HG02870 (cell line): ENCODE measurements around the gene PDE4C.
"Not testable (repeated sequence)": the region's sequence is repeated elsewhere in the genome, so short reads cannot be mapped to it uniquely, and the experiment has no call there.

Experiments
- ATAC-seq: cut with Tn5 transposase; IDR thresholded peaks from one replicate; pipeline ENCODE4 v1.9.1; 2021; ENCODE audit warnings: mild to moderate bottlenecking, moderate library complexity; ENCODE audit not compliant: unreplicated experiment

The PDE4C gene

DNA sequence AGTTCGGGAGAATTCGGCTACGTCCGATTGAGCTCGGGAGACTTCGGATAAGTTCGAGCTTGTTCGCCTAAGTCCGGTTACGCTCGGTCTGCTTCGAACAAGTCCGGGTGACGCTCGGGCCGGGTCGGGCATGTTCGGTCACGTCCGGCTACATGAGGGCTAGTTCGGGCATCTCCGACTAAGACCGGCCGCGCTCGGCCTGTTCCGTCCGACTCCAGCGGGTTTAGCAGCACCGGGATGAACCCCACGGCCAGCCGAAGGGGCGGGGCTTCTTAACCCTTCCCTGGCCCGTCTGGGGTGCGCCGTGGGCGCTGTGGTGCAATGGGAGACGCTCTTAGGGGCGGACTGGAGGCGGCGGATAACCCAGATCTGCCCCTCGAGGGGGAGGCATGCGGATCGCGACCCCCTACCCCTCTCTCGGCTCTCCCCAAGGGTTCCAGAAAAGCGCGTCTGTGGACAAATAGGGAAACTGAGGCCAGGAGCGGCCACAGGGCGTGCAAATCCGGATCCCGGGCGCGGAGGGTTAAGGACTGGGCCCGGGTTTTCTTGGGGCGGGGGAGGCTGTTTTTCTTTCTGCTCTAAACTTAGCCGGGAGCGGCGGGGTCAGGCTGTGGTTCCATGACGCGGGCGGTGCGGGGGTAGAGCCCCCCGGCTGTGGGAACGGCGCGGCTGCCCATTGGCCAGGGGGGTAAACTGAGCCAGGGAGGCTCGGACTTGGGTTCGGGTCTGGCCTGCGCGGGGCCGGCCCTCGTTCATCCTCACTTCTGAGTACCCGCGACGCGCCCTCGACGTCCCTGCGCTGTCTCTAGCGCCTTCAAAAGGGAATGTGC is 1.5 kb downstream of the PDE4C start:
- peak; percentile 93 for ATAC-seq

DNA sequence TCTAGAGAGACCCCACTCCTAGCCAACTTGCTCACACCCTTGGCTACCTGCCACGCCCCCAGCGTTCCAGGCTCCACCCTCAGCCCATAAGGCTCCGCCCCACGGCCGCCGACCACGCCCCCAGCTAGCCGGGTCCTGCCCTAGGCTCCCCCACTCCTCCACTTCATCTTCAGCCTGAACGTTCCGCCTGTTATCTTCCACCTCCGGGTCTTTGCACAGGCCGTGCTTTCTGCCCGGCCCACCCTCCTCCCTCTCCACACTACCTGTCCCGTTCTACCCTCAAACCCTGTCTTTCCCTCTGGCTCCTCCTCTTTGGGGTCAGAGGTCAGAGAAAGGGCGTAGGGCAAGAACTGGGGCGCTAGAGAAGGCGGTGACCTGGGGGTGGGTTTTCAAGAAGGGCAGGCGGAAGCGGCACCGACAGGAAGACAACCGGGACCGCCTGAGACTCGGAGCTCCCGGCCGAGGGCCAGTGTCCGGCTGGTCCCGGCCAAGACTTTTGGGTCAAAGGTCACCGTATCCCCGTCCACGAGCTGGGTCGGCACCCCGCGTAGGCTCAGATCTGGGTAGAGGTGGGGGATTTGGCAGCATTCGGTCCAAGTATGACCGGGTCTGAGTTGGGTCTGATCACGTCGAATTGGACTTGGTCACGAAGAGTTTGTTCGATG is 2.2 kb downstream of the PDE4C start:
- no peak for ATAC-seq

GRCh38 chr19:18221815-18222725 is 4.2 kb downstream of the PDE4C start:
- no peak for ATAC-seq

- no peak for ATAC-seq
Observed at GRCh38 chr19:18220632-18221275, 5.5 kb downstream of the PDE4C start.

DNA sequence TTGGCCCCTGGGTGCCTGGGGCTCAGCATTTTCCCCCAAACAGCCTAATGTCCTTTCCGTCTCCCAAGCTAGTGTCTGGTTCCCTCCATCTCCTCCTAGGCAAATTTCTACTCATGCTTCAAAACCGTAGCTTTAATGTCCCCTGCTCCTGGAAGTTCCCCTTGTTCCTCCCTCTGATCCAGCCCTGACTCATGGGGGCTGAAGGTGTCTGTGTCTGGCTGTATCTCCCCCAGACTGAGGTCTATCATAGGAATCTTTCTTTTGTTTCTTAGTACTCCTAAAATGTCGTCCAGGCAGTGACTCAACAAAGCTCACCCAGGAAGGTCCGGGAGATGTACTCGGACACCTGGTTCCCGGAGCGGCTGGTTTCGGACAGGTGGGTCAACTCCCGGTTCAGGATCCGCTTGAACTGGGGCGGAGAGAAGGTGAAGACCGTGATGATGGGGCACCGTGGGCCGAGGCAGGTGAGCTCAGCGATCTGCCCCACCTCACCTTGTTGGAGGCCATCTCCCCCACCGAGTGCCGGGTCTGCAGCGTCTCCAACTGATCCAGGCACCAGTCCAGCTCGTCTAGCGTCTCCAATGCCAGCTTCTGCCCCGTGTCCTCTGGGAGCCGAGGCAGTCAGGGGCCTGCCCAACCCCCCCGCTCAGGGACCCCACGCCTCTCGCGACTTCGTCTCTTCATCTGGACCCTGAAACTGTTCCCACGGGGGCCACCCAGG is 6.2 kb downstream of the PDE4C start:
- no peak for ATAC-seq

DNA sequence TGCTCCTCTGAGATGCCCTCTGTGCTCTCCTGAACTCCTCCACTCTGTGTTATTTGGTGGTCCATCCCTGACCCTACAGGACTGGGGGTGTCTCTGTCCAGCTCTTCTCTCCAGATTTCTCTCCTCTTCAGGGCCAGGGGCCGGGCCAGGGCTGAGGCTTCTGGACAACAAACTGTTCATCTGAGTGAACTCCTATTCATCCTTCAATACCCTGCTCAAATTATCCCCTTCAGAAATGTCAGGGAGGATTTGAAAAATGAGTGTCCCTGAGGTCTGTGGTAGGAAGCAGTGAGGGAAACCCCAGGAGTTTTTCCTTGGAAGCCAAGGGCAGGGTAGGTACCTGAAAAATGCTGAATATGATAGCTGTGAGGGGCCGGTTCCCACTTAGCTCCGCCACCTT is 7.6 kb downstream of the PDE4C start:
- ATAC-seq: no peak

- ATAC-seq: no peak
Observed at GRCh38 chr19:18218159-18218558, 8.1 kb downstream of the PDE4C start.

DNA sequence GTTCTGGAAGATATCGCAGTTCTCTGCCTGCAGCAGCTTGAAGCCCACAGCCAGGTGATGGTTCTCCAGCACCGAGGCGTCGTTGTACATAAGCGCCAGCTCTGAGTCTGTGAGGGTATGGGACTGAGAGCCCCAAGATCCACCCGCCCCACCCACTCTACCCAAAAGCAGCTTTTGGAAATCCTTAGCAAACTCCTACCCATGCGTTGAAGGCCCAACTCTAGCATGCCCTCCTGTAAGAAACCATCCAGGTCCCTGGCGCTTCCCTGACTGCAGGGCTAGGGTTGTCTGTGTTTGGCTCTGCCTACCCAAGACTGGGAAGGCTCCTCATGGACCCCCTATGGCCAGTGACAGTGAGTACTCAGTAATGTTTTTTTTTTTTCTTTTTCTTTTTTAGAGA is 9.4 kb downstream of the PDE4C start:
- ATAC-seq: no peak

GRCh38 chr19:18214779-18215433 is 11.3 kb downstream of the PDE4C start:
- no peak for ATAC-seq

DNA sequence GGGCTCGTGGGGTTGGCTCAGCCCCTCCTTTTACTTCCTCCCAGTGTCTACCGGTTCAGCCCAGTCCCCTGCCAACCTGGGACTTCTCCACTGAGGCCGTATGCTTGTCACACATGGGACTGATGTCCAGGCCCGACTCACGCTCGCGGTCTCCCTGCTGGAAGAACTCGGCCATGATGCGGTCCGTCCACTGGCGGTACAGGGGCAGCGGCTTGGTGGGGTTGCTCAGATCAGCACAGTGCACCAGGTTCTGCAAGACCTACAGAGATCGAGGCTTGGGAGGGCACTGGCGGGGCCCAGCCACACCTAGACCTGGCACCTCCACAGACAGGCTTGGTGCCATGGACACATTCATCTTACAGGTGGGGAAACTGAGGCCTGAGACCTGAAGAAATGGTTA is 14.6 kb downstream of the PDE4C start:
- no peak for ATAC-seq

- ATAC-seq: not testable (repeated sequence)
Observed at GRCh38 chr19:18209912-18210311, 16.3 kb downstream of the PDE4C start.

DNA sequence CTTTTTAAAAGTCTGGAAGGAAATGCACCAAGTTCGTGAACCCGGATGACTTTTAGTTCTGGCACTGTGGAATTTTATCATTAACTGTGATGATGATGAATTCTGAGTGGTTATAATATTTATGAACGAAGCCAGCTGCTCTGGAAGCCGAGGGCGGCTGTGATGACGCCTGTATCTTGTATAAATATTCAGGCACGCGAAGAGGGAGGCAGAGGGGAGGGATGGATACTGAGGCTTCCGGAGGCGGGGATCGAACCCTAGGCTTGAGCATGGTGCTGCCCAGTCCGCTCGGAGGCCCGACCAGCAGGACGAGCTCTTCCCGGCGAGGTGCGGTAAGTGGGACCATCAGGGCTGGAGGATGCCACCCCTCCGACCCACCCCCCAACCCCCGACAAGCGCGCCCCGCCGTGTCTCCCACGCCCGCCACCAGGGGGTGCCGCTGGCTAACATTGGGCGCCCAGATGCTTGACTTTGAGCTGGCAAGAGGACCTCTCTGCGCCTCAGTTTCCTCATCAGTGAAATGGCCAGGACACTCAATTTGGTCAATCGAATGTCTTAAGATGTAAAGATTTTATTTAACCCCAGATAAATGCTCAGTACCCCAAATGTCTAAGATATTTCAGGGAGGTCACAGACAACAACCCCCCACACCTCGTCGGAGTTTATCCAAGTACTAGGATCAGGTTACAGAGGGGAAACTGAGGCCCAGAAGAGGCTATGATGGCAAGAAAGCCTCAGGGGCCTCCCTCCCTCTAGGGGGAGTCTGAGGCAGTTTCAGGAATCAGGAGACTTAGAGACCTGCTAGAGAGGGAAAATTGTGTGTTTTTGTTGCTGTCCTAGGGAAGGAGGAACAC is 17.9 kb downstream of the PDE4C start:
- ATAC-seq: no peak

GRCh38 chr19:18206018-18206417 is 20.2 kb downstream of the PDE4C start:
- no peak for ATAC-seq

GRCh38 chr19:18205200-18205892 is 20.9 kb downstream of the PDE4C start:
- ATAC-seq: no peak

DNA sequence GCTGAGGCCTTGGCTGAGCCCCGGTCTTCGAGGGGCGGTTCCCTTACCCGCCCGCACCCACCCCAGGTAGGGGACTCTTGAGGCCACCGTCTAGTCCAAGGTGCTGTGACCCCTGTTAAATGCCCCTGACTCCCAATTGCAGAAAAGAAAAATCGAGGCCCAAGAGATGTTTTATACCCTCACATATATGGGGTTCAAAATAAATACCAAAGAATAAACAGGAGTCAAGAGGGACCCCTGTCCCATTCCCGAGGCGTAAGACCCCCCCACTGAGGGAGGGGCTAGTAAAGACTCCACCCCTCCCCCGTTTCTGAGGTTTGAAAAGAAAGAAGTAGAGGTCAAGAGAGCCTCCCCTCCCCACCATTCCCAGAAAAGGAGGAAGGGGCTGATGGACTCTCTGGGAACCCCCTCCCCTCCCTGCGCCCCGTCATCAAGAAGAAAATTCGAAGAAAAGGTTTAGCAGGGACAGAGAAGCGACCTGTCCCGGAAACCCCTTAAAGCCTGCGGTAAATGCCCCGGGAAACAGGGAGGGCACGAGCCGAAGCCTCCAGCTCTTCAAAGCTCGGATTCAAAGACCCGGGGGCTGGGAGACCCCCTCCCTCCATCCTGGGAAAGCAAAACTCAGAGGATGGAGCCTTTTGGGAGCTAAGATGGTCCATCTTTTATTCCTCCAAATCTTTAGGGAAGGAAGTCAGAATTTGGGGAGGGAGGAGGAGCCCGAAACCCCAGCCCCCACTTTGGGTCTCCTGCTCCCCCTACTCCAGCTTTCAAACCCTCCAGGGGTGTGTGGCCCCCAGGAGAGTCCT is 21.6 kb downstream of the PDE4C start:
- ATAC-seq: peak; percentile 12

- ATAC-seq: peak; percentile 92
Observed at GRCh38 chr19:18203863-18204393, 22.3 kb downstream of the PDE4C start, which contains the start of gene RAB3A. RAB3A (minus strand) TSS chr19:18204042; CDS start chr19:18202740, 1,302 bp downstream.

- ATAC-seq: peak; percentile 1
Observed at GRCh38 chr19:18203408-18203862, 22.8 kb downstream of the PDE4C start.
